Measurements from ENCODE around the gene YY1.

GRCh38 chr14:100224229-100224866 is 14.6 kb upstream of the YY1 start:
- TF ChIP-seq, protein P1, sequence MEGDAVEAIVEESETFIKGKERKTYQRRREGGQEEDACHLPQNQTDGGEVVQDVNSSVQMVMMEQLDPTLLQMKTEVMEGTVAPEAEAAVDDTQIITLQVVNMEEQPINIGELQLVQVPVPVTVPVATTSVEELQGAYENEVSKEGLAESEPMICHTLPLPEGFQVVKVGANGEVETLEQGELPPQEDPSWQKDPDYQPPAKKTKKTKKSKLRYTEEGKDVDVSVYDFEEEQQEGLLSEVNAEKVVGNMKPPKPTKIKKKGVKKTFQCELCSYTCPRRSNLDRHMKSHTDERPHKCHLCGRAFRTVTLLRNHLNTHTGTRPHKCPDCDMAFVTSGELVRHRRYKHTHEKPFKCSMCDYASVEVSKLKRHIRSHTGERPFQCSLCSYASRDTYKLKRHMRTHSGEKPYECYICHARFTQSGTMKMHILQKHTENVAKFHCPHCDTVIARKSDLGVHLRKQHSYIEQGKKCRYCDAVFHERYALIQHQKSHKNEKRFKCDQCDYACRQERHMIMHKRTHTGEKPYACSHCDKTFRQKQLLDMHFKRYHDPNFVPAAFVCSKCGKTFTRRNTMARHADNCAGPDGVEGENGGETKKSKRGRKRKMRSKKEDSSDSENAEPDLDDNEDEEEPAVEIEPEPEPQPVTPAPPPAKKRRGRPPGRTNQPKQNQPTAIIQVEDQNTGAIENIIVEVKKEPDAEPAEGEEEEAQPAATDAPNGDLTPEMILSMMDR (IDR thresholded peaks at IDR 0.05) = no peak
- no peak for TF ChIP-seq POLR2A (IDR thresholded peaks at IDR 0.05)

Data from esophagus squamous epithelium (tissue), 4 donors.